ENCODE measurements around the gene GPR63.

The GPR63 gene

DNA sequence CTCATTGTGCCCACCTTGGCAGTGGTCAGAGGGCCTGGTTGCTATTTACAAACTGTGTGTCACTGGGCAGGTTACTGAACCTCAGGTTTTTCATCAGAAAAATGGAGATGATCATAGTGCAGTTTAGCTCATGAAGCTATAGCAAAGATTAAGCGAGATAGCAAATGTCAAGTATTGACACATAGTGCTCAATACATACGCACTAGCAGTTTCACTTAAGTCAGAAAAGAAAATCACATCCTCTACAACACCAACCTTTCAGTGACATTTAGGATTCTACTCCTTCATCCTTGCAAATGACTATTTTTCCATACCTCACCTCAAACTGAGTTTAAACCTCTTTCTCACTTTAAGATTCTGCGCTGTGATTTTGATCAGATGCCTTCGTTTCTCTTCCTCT is 16.2 kb downstream of the GPR63 start:
- DNase-seq (ENCODE audit: low read depth in 2 of 2), result no peak

DNA sequence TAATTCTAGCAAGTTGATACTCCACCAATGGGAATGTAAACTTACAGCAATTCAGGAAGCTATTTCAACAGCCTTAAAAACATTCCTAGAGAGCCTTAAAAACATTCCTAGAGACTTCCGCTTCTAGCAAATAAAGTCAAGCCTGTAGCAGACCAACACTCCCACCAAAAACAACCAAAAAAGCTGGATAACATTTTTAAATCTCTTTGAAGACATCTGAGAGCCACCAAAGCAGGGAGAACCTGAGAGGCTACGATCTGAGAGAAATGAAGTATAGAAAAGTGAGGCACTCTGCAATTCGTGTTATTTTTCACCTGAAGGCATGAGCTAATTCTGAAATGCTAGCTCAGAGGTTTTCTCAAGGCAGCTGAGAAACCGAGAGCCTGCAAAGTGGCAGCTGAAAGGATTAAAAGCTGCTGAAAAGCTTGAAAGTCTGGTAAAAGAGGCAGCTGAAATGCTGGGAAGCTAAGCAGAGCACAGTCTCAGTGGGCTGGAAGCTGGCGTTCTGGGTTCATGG is 20.9 kb downstream of the GPR63 start:
- no peak for DNase-seq (ENCODE audit: low read depth in 2 of 2)

DNA sequence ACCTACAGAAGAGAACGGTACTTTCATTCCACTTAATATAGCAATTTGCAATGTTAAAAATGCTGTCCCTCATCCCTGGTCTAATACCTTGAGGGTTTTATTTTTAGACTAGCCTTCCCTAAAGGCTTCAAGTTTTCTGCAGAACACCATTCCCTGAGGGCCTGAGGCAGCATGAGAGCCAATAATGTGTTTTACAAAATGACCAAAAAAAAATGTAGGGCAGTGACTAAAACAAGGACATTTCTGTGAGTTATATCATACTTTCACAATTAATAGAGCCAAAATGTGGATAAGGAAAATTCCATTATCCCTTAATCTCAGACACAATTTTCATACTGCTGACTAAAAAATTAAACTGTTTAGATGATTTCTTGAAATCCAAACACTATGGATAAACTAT is 22.7 kb downstream of the GPR63 start:
- DNase-seq (ENCODE audit: low read depth in 2 of 2), result no peak

DNA sequence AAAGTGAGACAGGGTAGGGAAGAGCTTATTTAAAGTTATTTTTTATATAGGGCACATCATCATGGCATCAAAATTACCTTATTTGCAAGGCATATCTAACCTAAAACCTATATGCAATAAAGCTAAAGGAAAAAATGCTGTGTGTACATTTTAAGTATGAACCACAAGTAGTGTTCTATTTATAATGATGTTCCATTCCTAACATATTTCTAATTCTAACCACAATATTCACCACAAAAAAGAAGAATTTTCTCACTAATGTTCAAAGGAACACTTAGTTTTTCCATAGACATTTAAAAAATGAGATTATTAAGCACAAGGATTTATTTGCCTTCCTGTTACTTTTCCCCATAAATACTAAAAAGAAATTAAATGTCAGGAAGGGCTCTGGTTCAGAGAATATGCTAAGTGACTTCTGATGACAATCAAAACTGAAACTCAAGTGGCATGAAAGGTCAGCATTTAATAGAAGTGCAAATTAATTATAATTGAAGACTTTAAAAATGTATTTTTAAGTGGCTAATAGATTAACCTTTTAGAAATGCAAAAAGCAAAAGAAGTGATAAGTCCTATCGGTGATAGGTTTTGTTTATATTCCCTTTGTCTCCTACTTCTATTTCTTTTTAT is 25.1 kb downstream of the GPR63 start:
- DNase-seq (ENCODE audit: low read depth in 2 of 2), result no peak

DNA sequence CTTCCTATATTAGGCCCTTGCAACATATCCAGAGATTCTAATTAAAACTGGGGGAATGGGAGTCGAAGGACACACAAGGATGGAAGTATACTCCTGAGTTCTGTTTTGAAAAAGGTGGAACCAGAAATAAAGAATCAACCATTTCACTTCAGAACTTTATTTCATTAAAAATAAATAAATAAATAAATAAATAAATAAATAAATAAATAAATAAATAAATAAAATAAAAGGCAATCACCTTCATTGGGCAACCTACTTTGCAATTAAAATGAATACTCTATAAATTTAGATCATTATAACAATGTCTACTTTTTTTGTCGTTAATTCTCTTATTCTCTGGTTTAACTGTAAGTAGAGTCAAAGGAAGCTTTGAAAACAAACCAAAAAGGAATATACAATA is 25.6 kb downstream of the GPR63 start:
- DNase-seq (ENCODE audit: low read depth in 2 of 2), result no peak

DNA sequence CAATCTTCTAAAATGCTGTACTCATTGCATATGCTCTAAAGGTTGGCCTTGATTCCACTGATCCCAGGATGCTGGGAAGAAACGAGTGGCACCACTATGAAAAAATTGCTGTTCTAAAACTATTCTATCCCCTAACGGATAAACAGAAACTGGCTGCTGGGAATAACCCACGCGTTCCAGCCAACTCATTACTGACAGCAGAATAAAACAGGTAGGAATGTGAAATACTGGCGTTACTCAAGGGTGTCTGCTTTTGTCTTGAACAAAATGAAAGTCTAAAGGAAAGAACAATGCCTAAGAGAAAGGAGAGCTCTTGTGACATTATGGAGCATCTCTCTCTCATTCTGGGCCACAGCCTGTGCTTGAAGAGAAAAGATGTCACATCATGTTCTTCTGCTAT is 26.1 kb downstream of the GPR63 start:
- no peak for DNase-seq (ENCODE audit: low read depth in 2 of 2)

DNA sequence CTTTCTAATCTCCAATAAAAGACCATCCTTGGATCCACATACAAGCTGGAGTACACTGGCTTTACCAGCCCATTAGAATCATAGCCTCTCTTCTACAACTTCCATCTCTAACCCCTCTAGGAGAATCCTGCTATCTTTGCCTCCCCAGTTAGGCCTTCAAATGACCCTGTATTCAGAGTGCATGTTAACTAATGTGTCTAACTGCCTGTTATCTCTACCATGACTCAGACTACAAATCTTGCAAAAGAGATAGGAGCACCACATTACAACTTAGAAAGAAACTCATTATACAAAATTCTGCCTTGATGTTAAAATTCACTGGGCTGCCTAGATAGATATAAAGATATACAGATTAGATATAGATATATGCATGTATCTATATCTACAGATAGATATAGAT is 28.2 kb downstream of the GPR63 start:
- no peak for DNase-seq (ENCODE audit: low read depth in 2 of 2)

DNA sequence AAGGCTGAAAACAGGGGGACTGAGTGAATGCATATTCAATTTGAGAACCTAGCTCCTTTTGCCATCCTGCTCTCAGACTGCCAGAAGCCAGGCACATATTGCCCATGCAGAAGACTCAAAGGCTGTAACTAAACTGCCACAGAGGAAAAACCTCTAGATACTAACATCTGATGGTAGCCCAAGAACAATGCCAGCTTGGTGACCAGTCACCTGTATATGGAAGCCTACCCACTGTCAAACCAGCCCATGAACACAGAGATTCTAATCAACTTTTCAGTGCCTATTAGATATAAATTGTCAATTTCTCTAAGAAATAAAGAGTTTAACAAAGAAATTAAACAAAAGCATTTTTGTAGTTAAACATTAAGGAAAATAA is 34.2 kb downstream of the GPR63 start:
- DNase-seq (ENCODE audit: low read depth in 2 of 2), result no peak

DNA sequence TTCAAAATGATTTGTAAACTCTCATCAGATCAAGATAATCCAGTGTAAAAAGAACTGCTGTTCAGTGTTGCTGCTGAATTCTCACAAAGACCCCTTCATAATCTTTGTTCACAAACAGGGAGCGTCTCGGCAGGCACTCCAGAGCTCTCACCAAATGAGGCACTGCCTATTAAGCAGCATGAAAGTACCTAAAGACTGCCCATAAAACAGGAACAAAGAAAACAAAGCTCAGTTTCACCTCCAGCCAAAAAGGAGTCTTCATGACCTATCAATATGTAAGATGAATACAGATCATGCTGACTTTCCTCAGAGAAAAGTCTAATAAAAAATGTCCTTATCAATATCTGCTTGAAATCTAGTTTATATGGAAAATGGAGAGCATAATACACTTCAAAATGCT is 41.8 kb downstream of the GPR63 start:
- no peak for DNase-seq (ENCODE audit: low read depth in 2 of 2)

DNA sequence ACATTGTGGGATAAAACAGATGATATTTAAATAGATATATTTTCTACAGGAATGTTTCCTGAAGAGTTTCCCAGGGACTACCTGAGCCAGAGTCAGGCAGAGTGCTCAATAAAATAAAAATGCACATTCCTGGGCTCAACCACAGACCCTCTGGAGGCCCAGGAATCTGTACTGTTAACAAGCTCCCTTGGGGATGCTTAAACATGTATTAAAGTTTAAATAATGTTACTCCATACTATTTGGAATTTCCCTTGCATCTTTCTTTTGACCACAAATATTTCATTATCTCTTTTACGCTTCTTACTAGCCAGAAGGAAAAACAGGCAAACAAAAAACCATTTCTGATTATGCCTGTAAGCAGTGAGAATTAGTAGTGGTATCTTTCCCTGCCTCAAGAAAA is 42.3 kb downstream of the GPR63 start:
- no peak for DNase-seq (ENCODE audit: low read depth in 2 of 2)

DNA sequence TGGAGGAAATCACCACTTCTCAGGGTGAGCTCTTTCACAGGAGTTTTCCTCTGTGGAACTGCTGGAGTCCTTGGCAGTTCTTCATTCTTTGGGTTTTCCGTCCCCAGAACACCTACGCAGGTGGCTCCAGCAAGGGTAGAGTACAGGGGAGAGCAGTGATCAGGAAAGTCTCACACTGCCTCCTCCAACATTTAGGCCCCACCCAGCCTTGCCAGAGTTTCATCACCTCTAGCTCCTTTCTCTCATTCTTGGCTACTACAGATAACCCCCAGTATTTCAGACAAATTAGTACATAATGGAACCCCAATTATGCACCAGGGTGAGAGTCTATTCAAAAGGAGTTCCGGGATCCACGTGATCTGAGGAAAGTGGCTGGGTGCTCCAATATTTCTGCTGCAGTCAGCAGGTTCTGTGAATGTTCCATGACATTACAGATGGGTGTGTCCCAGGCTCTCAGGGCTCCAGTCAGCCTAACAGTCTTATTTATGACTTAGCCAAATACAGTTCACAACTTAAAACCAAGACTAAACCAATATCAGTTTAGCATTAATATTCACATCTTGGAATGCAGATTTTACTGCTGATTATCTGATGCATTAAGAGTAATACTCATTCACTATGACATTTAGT is 44.6 kb downstream of the GPR63 start:
- DNase-seq (ENCODE audit: low read depth in 2 of 2), result no peak

DNA sequence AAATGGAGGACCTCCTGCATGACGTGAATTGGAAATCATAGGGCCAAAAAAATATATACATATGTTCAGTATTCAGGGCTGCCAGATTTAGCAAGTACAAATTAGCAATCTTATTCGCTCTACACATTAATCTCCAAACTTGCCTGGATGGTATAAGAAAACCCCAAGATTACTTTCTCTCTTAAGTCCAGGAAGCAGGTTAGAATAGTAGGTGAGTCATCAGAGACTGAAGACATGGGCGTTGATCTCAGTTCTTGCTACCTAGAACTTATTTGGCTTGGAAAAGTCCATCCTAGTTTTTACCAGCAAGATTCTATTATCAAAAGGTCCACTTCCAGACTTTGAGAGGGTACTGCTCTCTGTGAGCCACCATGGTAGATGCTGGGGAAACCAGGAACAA is 47.4 kb downstream of the GPR63 start:
- DNase-seq (ENCODE audit: low read depth in 2 of 2), result no peak

DNA sequence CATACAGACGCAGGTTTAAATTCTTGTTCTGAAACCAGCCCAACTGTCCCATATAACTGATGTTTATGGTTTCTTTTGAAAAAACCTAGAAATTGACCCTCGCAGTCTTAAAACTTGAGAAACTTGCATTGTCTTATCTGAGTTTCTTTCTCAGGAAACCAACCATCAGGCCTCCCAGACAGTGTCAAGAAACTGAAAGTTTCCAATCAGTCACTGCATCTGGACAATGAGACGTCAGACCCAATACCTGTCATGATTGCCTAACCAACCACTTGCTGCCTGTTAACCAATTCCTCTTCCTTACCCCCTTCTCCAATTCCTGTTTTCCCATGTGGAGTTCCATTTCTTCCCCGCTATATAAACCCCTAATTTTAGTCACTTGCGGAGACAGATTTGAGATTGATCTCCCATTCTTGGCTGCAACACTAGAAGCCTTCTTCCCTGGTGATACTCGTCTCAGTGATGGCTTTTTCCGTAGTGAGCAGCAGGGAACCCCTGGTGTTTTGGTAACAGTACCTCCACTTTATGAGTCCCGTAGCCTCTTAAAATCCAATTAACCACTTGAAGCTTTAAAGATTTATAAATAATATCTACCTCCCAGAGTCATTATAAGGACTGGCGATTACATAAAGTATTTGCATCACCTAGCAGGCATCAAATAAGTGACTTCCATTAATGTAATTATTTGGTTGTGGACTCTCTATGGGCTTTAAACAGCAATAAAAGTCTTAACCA is 49.3 kb downstream of the GPR63 start:
- no peak for DNase-seq (ENCODE audit: low read depth in 2 of 2)

DNA sequence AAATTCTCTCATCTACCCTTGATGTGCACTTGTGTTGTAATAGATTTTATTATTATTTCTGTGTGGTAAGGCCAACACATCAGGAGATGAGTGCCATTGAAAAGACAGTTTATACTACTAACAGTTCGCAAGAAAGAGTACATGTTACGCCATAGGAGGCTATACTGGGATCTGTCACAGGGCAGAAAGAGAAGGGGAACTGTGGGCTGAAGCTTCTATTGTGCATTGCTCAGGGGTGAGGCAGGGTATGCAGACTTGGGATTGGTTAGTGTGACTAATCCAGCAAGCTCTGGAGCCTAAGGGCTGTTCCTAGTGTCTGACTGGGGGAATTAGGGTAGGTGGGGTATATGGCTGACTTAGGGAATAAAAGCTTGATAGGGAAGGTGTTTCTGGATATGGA is 50.9 kb downstream of the GPR63 start:
- no peak for DNase-seq (ENCODE audit: low read depth in 2 of 2)

DNA sequence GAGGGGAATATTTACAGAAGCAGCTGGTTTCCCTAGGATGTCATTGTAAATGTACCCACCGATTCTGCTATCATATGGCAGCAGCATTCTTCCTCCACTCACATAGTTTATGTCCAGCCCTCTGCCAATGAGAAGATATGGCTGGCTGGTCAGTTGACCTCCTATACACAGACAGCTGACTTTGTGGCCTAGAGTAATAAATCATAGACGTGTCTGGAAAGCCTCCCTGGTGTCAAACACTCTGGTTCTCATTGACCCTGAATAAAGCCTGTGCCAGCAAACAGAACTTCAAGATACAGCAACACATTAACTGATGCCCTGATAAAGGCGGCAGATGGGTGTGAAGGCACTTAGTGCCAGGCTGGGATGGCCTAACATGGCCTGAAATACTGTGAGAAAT is 52.6 kb downstream of the GPR63 start:
- DNase-seq (ENCODE audit: low read depth in 2 of 2), result no peak

DNA sequence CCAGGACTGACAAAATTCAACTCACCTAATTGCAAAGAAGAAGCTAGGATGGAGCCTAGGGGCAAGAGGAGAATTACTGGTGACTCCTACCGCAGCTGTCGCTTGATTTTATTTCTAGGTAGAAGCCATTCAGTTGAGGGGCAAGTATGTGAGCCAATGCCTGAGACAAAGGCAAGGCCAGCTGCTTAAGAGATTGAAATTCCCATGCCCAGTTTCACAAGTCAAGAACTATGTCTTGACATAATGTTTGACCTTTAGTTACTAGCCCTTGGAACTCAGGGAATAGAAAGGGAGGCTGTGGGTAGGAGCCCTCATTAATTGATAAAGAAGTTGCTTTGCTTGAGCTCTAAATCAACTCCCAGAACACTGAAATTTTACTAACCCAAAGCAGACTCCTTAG is 54.0 kb downstream of the GPR63 start:
- DNase-seq (ENCODE audit: low read depth in 2 of 2), result no peak

DNA sequence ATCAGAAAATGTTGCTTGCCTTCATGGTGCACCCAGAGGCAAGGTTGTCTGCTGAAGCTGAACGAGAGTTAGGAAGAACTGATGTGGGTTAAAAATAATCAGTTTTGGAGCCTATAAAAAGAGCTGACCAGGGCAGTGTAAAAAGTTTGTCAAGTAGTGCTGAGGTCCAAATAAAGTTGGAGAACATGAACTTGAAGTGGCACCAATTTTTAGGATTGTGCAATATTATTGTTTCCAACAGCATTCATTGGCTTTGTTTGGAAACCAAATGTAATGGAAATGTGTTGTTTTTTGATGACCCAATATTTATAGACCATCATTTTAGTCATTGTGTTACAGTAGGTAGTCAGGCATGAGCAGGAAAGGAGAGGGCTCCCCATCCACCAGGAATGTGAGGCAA is 55.7 kb downstream of the GPR63 start:
- DNase-seq (ENCODE audit: low read depth in 2 of 2), result no peak

DNA sequence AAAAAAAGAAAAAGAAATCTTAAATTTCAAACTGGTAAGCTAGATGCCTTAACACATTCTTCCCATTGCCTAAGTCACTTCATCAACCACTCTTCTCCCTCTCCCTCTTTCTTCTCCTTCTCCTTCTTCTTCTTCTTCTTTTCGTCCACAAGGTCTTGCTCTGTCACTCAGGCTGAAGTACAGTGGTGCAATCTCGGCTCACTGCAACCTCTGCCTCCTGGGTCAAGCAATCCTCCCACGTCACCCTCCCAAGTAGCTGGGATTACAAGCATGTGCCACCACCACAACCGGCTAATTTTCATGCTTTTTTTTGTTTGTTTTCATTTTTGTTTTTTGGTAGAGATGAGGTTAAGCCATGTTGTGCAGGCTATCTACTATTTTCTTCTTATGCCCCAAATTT is 60.2 kb downstream of the GPR63 start:
- no peak for DNase-seq (ENCODE audit: low read depth in 2 of 2)

DNA sequence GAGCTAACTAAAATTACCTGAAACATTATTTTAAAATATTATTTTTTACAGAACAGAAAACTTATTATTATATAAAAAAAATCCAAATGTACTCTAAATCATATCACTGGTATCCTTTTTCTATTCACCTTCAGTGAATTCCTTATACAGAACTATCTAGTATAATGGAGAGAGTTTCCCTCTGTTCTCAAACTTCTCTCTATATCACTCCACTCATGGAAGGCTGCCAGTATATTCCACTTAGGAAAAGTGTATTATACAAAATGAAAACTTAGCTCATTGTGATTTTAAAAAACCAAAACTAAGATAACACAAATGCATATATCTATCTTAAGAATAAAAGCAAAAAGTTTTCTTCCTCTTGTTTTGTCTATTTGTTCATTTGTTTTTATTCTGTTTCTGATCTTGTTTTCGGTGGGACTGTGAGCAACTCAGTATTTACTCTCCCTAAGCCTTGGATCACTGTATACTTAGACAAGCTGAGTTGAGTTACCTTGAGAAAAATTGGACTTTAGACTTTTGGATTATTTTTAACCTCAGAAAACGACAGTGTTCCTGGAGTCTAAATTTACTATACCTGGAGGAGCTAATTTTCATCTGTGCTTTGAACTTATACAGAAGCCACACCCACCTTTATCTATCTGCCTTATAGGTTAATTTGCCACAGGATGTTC is 61.4 kb downstream of the GPR63 start:
- DNase-seq (ENCODE audit: low read depth in 2 of 2), result no peak

DNA sequence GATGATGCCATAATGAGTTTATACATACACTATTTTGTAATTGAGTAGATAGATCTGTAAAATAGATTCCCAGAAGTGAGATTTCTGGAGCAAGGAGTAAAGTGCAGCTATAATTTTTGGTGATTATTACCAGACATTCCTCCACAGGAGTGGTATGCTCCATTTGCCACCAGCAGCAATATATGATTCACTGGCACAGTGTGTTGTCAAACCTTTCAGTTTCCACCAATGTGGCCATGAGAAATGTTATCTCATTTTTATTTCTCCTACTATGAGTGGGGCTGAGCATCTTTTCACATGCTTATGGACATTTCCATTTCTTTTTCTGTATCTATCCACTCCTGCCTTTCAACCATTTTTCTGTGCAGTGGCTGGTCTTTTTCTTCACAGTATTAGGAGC is 70.5 kb downstream of the GPR63 start:
- no peak for DNase-seq (ENCODE audit: low read depth in 2 of 2)

DNA sequence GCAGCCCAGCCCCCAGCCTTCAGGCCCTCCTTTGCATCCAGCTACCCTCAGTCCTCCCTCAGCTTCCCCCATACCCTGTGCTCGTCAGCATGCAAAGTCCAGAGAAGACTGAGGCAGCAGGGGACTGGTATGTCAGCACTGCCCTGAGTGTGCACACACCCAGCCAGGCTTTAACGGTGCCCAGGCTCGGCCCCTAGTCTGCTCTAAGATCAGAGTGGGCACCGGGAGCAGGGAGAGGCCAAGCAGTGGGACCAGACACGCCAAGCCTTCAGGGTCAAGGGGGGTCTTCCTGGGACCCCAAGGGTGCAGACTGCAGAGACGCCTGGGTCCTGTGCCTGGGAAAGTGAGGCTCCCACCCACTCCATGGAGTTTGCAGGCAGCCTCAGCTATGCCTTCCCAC is 74.7 kb downstream of the GPR63 start:
- DNase-seq (ENCODE audit: low read depth in 2 of 2), result no peak

DNA sequence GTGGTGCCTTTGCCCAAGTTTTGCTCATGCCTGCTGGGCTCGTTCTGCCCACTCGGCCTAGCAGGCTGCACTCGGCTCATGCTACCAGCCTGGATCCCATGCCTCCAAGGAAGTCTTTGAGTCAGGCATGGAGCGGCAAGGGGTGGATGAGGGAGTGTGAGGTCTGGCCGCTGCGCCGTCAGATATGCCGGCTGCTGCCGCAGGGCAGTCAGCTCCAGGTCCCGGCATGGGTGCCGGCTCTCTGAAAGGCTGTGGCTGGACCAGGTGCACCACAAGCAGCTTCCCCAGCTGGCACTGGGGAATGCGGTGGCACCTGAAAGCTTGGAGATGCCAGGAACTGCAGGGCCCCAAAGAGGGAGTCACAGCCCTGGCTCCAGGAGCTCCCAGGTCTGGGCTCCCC is 75.5 kb downstream of the GPR63 start:
- DNase-seq (ENCODE audit: low read depth in 2 of 2), result no peak

Data from stimulated activated CD4-positive, alpha-beta T cell treated with anti-CD3 and anti-CD28 coated beads, Interleukin-15, amount 100 ng/mL, for 48 hours (primary cell).